ENCODE results near the gene MRPL38.

Gene MRPL38

DNA sequence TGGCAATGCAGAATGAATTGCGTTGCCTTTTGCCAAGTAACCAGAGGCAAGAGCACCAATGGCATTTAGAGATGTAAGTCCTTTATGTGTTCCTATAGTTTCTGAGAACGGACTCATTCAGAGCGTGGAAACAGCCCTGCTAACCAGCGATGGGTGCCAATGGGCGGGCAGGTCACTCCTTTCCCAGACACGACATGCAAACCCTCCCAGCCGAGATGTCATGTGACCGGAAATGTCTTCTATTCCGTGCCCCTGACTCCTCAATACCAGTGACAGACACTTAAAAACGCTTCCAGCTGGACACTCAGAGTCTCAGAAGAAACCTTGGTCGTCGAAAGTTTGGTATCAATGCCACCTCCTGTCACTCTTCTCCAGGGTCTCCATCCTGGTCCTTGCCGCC lies 33.0 kb upstream of the MRPL38 start:
- H3K27me3 ChIP-seq, result no peaks in the 10 kb centered on the region
- no peaks in the 10 kb centered on the region for H4K20me1 ChIP-seq
- peaks cover 0 to 1% (median 0%) of the 10 kb centered on the region in 11 experiments; a peak in 3 of 22 replicates for H3K36me3 ChIP-seq
- no peak overlapping the region for H3K27ac ChIP-seq
- H3K4me1 ChIP-seq, result peaks cover 13 to 20% (median 18%) of the 10 kb centered on the region in 10 experiments
- TF ChIP-seq Cebpa-rat (IDR thresholded peaks at IDR 0.05), result no peak
- no peak overlapping the region for H3K9ac ChIP-seq
- no peaks in the 10 kb centered on the region for H3K9me3 ChIP-seq (replicated peaks in 1 of 11)
- no peak overlapping the region for H3K4me2 ChIP-seq
- H3K4me3 ChIP-seq, result no peak overlapping the region

DNA sequence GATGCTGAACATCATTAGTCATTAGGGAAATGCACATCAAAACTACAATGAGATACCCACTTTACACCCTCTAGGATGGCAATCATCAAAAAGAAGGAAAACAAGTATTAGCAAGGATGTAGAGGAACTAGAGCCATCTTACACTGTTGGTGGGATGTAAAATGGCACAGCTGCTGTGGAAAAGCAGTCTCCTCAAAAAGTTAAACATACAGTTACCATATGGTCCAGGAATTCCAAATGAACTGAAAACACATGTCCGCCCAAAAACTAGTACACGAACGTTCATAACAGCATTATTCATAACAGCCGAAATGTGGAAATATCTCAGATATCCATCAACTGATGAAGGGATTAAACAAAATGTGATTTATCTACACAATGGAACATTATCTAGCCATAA lies 29.1 kb upstream of the MRPL38 start:
- H3K27ac ChIP-seq, result no peak overlapping the region
- no peak overlapping the region for H3K9ac ChIP-seq
- H3K27me3 ChIP-seq, result no peaks in the 10 kb centered on the region
- H3K9me3 ChIP-seq (replicated peaks in 1 of 11), result no peaks in the 10 kb centered on the region
- H3K36me3 ChIP-seq, result peaks cover 0 to 4% (median 0%) of the 10 kb centered on the region in 11 experiments; a peak in 1 of 22 replicates
- no peaks in the 10 kb centered on the region for H4K20me1 ChIP-seq
- H3K4me1 ChIP-seq, result peaks cover 0 to 7% (median 0%) of the 10 kb centered on the region in 10 experiments; a peak in 2 of 20 replicates
- H3K4me3 ChIP-seq, result no peak overlapping the region
- no peak for TF ChIP-seq Cebpa-rat (IDR thresholded peaks at IDR 0.05)
- no peak overlapping the region for H3K4me2 ChIP-seq

- Histone ChIP-seq H3K4me1 (peaks cover 0 to 7% (median 0%) of the 10 kb centered on the region in 10 experiments; a peak in 4 of 20 replicates), H4K20me1 (no peaks in the 10 kb centered on the region), H3K4me2 (no peak overlapping the region), H3K27me3 (no peaks in the 10 kb centered on the region), H3K4me3 (no peak overlapping the region), H3K36me3 (peaks cover 0 to 4% (median 0%) of the 10 kb centered on the region in 11 experiments; a peak in 1 of 22 replicates), H3K9ac (no peak overlapping the region), H3K9me3 (replicated peaks in 1 of 11) (no peaks in the 10 kb centered on the region), H3K27ac (no peak overlapping the region)
- no peak for TF ChIP-seq Cebpa-rat (IDR thresholded peaks at IDR 0.05)
Observed at GRCh38 chr17:75932852-75933251, 28.2 kb upstream of the MRPL38 start.

DNA sequence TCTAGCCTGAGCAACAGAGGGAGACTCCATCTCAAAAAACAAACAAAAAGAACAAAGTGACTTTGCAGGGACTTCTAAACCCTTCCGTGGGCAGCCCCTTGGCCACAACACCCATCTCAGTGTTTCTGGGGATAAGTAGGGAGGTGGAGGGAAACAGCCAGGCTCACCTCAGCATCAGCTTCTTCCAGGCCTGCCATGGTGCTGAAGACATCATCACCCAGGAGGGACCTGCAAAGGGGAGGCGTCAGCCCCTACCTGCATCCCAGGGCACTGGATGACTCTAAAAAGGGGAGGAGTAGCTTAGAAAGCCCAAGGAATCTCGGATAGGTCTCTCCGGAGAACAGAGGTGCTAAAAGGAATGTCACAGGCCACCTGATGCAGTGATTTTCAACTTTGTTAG lies 26.4 kb upstream of the MRPL38 start:
- H3K9me3 ChIP-seq (replicated peaks in 1 of 11), result no peaks in the 10 kb centered on the region
- H3K9ac ChIP-seq, result no peak overlapping the region
- 0 out of 22 replicates have a peak overlapping the region, but pooled peaks of 2 of the 11 experiments have one; percentile 10 to 15 for H3K4me2 ChIP-seq
- H3K4me1 ChIP-seq, result peaks cover 0 to 14% (median 0%) of the 10 kb centered on the region in 10 experiments; a peak in 7 of 20 replicates
- H3K4me3 ChIP-seq, result no peak overlapping the region
- no peak for TF ChIP-seq Cebpa-rat (IDR thresholded peaks at IDR 0.05)
- H3K27ac ChIP-seq, result no peak overlapping the region
- H3K36me3 ChIP-seq, result peaks cover 0 to 4% (median 0%) of the 10 kb centered on the region in 11 experiments; a peak in 1 of 22 replicates
- no peaks in the 10 kb centered on the region for H4K20me1 ChIP-seq
- no peaks in the 10 kb centered on the region for H3K27me3 ChIP-seq

DNA sequence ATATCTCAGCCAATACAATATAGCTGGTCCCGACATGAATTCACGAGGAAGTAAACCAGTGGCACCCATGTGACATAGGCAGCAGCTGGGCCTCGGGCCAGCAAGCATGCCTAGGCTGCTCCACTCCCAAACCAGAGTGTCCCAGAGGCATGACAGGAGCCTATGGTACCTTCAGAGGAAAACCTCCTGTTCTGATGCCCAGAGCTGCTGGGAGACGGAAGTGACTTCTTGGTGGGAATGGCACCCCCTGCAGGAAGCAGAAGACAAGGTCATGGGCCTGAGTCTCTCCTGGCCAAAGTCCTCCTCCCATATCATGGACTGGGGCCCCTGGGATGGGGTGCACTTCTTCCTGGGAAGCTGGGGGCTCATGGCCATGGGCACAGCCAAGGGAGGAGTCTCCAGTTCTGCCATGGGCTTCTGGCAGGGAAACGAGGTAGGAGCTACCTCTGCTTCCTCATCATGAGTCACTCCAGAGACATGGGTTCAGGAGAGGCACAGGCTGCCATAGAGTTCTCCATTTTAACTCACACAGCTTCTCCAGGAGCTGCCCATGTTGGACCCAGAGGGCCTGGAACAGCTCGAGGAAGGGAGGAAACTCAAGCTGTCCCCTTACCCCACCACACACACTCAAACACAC lies 22.7 kb upstream of the MRPL38 start:
- peaks cover 22 to 33% (median 28%) of the 10 kb centered on the region in 10 experiments for H3K4me1 ChIP-seq
- H3K9me3 ChIP-seq (replicated peaks in 1 of 11), result no peaks in the 10 kb centered on the region
- peak overlapping the region in 3 of 11 experiments; percentile 3 to 49 (median 18); a peak in 5 of 22 replicates for H3K4me2 ChIP-seq
- H3K27ac ChIP-seq, result no peak overlapping the region
- no peaks in the 10 kb centered on the region for H4K20me1 ChIP-seq
- H3K36me3 ChIP-seq, result peaks cover 0 to 4% (median 0%) of the 10 kb centered on the region in 11 experiments; a peak in 1 of 22 replicates
- H3K27me3 ChIP-seq, result no peaks in the 10 kb centered on the region
- TF ChIP-seq Cebpa-rat (IDR thresholded peaks at IDR 0.05), result no peak
- H3K9ac ChIP-seq, result no peak overlapping the region
- H3K4me3 ChIP-seq, result no peak overlapping the region

DNA sequence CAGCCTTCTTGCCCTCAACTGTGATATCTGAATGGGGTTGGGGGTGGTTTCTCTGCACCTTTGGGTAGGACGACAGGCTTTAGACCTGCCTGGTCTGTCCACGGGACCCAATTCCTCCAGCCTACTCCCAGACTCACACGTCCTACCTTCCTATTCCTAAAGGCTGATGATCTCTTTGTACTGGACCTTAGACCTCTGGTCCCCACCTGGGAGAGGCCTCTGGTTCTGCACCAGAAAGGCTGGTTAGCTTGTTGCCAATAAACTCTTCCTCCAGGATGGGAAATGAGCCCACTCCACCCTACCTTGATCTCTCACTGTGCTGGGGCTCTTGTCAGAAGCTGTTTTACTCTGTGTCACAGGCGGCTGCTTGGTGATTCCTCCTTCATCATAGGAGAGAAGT lies 21.8 kb upstream of the MRPL38 start:
- Histone ChIP-seq H3K4me1 (peaks cover 28 to 40% (median 35%) of the 10 kb centered on the region in 10 experiments), H3K9me3 (replicated peaks in 1 of 11) (no peaks in the 10 kb centered on the region), H4K20me1 (no peaks in the 10 kb centered on the region), H3K36me3 (peaks cover 0 to 4% (median 0%) of the 10 kb centered on the region in 11 experiments; a peak in 1 of 22 replicates), H3K4me3 (no peak overlapping the region), H3K27me3 (no peaks in the 10 kb centered on the region), H3K9ac (no peak overlapping the region), H3K27ac (no peak overlapping the region), H3K4me2 (no peak overlapping the region)
- TF ChIP-seq Cebpa-rat (IDR thresholded peaks at IDR 0.05), result no peak

GRCh38 chr17:75925912-75926311 lies 21.2 kb upstream of the MRPL38 start:
- 0 out of 22 replicates have a peak overlapping the region, but pooled peaks of 1 of the 11 experiments have one; percentile 33 for H3K4me2 ChIP-seq
- no peak overlapping the region; a peak in 1 of 22 replicates for H3K9ac ChIP-seq
- no peaks in the 10 kb centered on the region for H4K20me1 ChIP-seq
- peaks cover 28 to 40% (median 35%) of the 10 kb centered on the region in 10 experiments for H3K4me1 ChIP-seq
- peak overlapping the region in 2 of 11 experiments; percentile 38 to 50; a peak in 3 of 22 replicates for H3K27ac ChIP-seq
- no peaks in the 10 kb centered on the region for H3K9me3 ChIP-seq (replicated peaks in 1 of 11)
- H3K4me3 ChIP-seq, result no peak overlapping the region
- H3K36me3 ChIP-seq, result peaks cover 0 to under 1% (median 0%) of the 10 kb centered on the region in 11 experiments; a peak in 1 of 22 replicates
- TF ChIP-seq Cebpa-rat (IDR thresholded peaks at IDR 0.05), result no peak
- no peaks in the 10 kb centered on the region for H3K27me3 ChIP-seq

DNA sequence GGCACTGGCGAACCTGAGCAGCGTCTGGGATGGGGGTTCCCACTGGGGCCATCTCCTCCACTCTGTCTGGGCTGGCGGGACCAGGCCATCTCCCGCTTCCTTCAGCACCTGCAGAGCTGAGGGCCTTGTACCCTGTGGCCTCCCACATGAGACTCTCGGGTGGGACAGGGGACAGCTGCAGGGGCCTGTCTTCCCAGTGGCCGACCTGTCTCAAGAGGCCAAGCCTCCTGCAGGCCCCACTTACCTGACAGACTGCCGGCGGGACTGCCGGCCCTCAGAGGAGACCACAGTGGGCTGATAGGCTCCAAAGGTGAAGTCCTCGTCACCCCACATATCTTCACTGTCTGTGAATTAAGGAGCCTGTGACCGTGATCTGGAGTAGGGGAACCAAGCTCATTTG lies 20.4 kb upstream of the MRPL38 start:
- H4K20me1 ChIP-seq, result no peaks in the 10 kb centered on the region

More for the DNA sequence above, 20.4 kb upstream of the MRPL38 start:
- no peak for TF ChIP-seq Cebpa-rat (IDR thresholded peaks at IDR 0.05)
- Histone ChIP-seq H3K4me2 (peak overlapping the region in 5 of 11 experiments; percentile 15 to 83 (median 70); a peak in 3 of 22 replicates), H3K4me3 (no peak overlapping the region), H3K4me1 (peaks cover 28 to 38% (median 34%) of the 10 kb centered on the region in 10 experiments), H3K36me3 (0 out of 22 replicates have a peak, but pooled peaks cover 0 to 2% (median 0%) of the 10 kb centered on the region in 11 experiments), H3K9me3 (replicated peaks in 1 of 11) (no peaks in the 10 kb centered on the region), H3K9ac (peak overlapping the region in 2 of 11 experiments; percentile 4 to 19; a peak in 2 of 22 replicates), H3K27ac (peak overlapping the region in 7 of 11 experiments; percentile 13 to 55 (median 42); a peak in 7 of 22 replicates), H3K27me3 (no peaks in the 10 kb centered on the region)
